ENCODE results near the gene LONRF2.

LONRF2 gene

DNA sequence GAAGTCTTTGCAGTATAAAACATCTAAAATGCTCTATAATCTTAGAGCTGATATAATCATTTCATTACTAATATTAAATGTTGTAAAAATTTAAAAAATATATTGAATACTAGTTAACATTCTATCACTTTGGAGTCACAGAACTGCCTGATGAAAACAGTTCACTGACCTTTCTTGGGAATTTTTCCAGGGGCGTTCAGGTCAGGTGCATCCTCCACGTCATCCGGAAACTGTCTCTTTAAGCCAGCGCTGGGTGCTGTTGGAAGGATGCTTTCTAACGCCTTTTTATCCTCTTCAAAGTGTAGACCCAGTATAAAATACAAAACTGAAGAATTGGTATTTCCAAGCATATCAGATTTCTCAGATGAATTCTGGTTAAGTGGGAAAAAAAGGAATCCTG lies 22.8 kb downstream of the LONRF2 start:
- no peak for DNase-seq

DNA sequence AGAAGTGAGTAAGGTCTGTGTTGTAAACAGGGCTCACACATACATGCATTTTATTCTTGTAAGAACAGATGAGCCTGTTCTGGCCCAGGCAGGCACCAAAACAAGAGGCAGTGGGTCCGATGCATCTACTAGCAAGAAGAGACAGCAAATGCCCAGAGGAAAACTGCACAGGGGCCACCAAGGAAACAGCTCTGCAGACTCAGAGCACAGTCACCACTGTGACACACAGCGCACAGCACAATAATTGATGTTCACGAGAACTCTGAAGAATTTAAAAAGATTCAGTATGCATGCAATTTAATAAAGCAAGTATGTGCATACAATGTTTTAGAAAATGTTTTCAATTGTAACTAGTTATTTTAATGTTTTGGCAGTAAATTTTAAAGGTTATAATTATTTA lies 24.8 kb downstream of the LONRF2 start:
- no peak for DNase-seq

DNA sequence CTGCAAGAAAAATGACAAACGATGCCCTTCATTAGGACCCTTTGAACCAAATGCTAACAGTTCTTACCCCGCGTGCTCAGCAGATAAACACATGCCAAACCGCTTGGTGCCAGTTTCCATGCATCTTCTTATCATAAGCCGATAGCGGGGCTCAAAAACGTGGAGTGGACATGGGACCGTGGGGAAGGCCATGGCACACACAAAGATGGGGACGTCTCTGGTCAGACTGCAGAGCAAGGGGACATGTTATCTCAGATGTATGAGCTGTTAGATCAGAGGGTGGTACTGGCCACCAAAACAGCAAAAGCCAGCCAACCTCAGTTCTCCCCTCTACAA lies 28.2 kb downstream of the LONRF2 start:
- DNase-seq: no peak

DNA sequence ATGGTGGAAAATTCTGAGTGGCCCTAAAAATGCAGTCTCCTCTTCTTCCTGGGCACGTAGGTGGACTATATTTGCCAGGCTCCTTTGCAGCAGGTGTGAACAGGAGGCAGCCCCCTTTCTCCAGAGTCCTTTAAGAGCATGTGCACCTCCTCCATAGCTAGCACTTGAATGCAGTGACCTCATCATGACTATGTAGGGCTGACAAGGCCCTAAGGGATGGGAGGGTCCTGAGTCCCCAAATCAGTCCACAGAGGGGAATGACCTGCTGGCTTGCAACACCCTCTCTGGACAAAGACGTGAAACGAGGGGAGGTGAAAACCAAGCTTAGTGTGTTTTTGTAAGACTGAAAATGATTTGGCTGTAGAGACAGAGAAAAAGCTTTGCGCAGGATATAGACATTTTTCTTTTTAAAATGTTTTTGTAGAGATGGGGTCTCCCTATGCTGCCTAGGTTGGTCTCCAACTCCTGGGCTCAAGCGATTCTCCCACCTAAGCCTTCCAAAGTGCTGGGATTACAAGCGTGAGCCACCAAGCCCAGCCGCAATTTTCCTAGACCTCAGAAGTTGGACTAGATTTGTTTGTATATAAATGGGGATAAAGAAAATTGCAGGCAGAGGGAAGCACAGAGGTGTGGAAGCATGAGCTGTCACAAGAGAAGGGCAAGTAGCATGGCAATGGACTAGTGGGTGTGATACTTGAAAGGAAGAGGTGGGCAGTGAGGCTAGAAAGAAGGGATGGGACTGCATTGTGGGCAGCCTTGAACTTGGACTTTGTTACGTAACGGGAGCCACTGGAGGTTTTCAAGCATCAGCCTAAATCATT lies 28.8 kb downstream of the LONRF2 start:
- no peak for DNase-seq

DNA sequence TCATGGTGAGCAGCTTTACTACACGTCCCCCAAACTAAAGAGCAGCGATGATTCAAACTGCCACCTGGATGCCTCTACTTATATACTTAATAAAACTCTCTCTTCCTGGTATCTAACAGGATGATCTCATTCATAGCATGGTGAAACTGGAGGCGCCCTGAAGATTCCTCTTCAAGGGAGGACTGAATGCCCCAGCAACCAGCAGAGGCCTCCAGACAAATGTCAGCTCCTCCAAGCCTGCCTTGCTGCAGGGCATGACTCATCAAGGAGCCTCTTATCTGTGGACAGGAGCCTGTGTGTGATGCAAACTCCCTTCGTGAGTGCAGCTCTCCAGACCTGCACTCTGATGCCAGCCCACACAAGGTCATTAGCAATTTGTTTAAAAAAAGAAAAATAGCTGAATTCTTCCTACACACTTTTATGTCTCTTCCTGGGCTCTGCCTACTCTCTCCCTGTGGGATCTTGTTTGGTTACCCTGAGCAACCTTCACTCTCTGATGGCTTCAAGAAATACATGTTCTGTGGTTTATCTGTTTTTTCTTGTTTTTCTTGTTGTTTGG lies 30.2 kb downstream of the LONRF2 start:
- DNase-seq: no peak

DNA sequence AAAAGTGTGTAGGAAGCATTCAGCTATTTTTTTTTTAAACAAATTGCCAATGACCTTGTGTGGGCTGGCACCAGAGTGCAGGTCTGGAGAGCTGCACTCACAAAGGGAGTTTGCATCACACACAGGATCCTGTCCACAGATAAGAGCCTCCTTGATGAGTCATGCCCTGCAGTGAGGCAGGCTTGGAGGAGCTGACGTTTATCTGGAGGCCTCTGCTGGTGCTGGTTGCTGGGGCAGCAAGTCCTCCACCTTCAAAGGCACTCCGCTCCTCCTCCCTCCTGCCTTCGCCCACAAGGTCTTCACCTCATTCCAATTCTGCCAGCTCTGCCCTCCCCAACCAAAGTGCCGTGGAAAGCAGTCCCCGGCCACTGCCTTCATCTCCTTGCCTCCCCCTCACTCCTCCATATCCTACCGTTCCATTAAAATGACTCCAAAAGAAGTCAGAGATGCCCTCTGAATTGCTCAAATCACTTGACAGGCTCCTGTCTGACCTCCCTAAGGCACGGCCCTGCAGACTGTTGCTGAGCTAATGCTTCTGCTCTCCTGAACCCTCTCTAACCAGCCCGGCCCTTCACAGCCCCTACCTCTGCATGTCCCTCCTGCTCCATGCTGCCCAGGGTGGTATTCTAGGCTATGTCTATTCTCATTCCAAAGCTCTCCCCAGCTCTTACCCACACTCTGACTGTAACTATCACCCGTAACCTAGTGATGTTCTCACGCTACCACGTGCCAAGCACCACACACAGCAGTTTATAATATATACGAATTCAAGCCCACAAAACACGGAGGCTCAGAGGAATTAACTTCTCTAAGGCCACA lies 30.9 kb downstream of the LONRF2 start:
- DNase-seq: no peak

DNA sequence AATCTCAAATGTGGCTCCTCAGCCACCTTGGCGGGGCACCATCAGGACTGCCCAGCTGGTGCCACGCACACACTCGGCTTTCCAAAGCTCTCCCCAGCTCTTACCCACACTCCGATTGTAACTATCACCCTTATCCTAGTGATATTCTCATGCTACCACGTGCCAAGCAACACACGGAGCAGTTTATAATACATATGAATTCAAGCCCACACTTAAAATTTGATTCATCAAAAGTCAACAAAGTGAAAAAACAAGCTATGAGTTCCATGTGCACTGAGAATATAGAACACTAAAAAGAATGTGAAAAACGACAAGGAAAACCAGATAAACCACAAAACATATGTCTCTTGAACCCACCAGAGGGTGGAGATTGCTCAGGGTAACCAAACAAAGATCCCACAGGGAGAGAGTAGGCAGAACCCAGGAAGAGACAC lies 31.6 kb downstream of the LONRF2 start:
- DNase-seq: no peak

DNA sequence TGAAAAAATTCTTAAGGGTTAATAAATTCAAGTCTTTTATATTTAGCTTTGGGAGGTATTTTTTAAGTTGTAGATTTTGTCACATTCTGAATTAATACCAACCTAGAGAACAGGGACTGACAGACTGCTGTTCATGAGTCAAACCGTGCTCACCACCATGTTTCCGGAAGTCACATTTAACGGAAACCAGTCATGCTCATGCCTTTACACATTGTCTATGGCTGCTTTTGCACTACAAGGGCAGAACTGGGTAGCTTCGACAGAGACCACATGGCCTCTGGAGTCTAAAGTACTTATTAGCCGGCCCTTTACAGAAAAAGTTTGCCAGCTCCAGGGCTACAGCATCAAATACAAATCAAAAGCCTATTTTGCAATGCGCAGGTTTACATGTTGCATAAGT lies 33.3 kb downstream of the LONRF2 start:
- DNase-seq: no peak

DNA sequence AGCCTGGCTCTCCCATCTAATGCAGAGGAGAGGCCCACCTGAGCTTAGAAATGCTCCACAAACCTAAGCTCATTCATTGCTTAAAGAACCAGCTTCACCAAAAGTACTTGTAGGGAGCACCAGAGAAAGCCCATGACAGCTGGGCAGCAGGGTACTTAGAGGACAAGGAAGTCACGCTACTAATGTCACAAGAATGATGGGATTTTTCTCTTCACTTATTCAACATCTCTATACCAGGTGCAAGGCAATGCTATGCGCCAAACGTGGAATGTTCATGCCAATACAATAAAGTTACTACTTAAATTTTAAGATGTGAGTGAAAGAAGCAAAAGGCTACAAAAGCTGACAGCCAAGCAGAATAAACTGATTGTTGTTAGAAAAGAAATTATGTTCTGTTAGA lies 36.0 kb downstream of the LONRF2 start:
- DNase-seq: no peak

DNA sequence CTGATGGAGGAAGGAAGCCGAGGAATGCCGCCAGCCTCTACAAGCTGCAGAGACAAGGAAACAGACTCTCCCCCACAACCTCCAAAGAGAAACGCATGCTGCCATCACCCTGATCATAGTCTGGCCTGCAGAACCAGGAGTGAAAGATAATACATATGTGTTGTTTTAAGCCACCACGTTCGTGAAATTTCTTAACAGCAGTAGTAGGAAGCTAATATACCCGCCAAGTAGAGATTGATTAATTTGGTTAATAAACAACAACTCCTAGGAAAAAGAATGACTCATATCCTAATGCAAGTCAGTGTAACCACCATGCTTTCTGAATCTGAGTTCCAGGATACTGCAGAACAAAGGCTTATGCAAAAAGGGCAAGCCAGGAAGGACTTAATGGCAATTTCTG lies 36.6 kb downstream of the LONRF2 start:
- DNase-seq: no peak

DNA sequence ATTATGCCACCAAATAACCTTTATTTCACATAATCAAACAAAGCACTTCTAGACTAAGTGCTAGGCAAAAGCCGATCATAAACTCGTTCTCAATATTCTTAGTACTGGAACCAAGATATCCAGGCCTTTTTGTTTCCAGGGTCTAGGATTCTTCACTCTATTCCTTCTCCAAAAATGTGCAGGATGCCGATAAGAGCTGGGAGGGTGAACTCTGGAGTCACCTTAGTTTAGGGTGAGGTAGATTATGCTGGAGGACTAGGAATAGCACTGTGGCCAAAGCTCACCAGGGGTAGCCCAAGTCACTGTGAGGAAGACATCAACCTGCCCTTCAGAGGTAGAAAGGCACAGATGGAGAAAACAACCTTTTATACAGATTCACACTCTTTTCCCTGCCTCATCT lies 37.3 kb downstream of the LONRF2 start:
- DNase-seq: no peak

DNA sequence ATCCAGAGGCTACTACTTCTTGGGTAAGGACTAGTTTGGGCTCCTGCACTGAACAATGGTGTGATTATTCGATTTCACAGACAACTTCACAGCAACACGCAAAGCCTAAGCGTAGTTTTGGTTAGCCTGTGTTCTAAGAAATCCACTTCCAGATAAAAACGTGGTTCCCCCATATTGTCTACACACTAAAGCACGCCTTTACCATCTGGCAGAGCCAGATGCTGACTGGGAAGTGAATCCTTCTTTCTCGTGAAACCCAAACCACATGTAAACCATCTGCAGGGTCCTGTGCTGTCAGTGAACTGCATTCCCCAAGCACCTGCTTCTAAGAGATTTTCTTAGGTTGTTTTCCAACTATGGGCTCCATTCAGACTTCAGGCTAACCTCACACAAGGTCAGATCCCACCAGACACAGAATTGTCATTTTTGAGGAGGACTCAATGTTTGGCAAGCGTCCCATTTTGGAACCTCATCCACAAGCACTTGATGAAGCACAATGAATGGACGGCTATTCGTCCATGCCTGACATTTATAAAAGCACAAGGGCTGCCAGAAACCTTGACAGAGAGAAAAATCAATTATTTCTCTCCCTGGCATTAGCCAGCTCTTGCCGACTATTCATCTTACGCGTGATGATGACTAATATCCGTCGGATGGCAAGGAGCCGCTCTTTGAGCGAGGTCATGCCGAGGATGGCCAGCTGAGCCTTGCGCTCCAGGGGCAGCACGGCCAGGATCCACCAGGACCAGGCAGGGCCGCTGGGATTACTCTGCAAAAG lies 38.4 kb downstream of the LONRF2 start:
- no peak for DNase-seq

DNA sequence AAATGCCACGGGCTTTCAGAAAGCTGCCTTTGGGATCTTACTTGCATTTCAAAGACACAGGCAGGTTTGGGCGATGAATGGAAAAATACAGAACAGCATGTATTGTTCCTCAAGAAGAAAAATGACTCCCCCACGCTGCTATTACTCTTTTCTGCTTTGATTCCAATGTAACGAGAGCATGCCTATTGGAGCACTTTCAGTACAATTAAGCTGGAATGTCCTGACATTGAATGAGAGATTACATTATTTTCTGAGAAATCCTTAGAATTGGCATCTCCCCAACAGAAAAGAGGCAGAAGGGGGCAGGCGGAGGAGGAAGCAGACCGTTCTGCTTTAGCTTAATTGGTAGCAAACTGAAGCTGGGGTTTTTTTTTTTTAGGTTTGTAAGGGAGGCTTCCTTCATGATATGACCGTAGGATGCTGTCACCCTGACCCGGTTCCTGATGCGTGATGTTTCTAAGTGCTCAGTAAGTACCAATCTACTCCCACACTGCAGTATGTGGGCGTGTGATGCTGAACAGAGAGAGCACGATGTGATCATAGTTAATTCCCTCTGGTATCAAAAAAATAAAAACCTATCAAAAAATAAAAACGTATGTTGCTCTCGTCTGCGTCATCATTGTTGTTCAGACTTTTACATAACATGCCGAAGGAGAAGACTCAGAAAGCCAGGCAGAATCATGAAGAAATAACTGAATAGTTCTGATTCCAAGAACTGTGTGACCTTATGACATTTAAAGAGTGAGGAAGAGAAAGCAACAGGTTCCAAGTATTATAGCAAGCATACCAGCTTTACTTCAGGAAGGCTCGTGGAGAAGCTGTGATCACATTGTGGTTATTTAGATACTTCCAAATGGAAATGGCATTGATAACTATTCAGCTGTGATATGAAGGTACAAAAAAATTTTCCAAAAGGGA lies 40.5 kb downstream of the LONRF2 start:
- DNase-seq: no peak

DNA sequence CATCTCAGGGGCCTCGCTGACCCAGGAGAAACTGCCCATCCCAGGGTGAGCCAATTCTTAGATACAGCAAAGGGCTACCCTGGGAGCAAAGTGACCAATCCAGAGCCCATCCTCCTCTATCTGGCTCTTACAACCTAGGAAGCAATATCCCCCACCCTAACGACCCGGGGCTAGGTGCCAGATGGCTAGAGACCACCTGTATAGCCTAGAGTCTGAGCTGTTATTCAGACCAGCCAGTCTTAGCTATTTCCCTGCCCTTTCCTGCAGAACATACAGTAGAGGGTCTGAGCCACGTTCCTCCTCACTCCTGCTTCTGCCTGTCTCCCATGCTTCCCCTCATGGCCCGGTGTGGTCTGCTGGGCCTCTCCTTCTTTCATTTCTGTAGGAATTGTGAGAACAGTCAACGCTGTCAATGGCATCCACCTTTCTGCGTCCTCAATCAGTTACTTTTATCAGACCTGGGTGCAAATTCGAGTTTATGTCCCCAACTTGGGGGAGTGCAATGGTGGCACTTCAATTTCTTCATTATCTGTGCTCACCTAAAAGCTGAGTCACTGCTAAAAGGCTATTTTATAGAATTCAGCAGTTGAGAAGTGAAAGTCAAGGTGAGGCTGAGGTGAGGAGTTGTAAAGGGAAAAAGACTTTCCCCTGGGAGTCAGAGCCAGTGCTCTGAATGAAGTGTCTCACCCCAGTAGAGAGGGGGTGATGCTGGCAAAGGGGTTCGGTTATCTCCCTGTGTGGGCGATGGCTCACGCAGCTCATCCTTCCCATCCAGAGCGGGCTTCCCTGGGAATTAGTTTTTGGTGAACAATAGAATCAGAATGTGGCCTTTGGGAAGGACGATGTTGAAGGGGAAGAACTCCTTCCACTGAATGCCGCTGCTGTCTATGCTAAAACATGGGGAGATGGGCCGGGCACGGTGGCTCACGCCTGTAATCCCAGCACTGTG lies 42.4 kb downstream of the LONRF2 start:
- no peak for DNase-seq

DNA sequence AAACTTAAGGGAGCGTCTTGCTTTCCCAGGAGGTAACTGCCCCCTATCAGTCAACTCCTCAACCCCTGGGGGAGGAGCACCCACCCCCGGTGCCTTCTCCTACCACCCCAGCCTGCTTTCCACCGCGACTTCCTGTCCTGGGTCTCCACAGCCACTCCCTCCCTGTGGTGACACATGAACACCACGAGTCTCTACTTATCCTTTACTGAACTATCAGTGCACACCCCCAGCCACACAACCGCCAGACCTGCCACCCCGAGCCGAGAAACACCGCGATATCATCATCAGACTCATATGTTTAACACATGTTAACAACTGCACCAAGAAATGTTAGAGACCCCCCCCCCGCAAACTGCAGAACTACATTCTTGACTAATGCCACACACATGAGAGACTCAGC lies 43.3 kb downstream of the LONRF2 start:
- DNase-seq: no peak

DNA sequence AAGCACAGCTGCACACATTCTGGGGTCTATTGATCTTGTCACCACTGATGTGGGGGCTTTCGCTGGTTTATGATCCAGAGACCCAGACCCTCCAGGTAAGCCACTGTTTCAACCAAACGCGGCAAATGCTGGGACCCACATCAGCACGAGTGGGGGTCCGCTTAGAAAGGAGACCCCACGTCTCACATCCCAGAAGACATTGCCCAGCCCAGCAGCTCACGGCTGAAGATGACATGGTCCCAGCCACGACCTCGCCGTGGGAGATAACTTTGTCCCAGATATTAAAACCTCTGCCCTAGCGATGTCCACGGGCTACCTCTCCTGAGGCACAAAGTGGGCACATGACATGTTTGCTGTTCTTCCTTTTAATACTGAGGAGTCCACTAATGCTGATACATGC lies 43.8 kb downstream of the LONRF2 start:
- DNase-seq: no peak

DNA sequence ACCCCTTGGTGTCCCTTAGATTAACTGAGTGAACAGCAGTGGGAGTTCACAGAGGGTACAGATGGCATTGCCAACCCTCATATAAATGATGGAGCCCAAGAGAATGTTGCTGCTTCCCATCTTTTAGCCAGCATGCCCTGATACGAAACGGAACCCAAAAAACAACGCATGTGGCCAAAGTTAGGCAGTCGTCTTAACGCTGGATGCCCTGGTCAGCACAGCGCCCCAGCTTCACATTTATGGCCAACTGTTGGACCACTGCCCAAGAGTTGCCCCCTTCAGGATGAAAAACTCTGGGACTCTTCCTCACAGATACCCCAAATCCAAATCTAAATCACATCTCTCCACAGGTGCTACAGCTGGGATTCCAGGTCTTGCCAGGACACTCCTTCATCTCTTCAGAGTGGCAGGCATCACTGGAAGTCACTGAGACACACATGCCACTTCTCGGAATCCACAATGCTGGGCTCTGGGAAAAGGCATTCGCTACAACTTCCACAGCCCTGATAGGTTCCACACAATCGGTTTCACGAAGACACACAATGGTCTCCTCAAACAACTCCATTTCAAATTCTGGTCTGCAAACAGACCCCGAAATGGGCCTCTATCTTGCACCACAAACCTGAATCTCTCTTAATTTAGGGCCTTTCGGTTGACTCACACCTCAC lies 44.6 kb downstream of the LONRF2 start:
- no peak for DNase-seq

DNA sequence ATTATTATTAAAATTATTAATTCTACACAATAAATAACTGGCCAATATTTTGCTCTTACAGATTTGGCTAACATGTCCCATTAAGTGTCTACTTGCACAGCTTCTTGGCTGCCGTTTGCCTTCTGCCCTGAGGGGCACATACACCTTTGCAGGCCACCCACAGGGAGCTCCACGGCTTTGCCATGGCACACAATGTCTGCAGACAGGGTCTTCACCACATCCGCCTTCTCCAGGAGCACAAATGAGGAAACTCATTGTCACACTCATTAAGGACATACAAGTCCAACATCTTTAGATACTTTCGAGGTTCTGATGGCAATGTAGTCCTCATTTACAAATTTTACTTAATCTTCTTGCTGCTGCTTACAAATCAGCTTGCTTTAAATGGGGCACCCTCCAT lies 45.6 kb downstream of the LONRF2 start:
- no peak for DNase-seq

DNA sequence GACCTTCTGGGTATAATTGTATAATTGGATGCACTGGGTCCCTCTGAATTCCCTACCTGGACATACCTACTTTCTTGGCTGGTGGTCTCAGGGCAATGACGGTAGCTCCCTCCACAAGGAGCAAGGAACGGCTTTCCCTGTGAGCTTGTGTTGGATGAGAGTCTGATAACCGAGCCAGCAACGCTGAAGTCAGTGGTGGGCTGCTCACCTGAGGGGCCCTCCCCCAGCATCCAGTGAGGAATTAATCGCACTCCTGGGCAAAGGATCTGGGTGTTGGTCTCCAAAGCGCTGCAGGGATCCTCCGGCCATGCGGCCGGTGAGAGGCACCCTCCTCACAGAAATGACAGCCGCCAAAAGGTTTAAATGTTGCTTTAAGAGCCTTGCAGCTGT lies 47.1 kb downstream of the LONRF2 start:
- DNase-seq: no peak

DNA sequence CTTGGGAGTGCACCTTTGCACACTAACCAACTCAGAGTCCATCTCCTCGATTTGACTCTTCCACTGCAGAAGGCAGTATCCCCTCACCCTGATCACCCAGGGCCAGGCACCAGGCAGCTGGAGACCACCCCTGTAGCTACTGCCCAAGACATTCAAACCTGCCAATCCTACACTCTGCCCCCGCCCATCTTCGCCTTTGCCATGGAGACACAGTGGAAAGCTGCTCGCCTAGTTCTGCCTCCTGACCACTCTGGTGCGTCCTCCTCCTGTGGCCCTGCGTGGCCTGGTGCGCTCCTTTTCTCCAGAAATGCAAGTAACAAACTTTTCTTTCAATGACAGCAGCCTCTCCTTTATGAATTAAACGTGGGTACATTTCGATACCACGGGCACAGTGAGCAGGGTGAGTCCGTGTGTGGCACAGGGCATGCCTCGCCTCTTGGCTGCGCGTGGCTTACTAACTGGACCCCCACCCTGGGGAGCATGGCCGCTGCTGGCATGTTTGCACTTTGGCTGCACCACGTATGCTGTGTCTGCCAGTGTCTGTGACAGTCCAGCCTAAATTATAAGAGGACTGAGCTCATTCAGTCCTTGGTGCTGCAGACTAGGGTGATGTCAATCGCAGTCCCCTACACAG lies 47.6 kb downstream of the LONRF2 start:
- DNase-seq: no peak

Measured in NCI-H345 (cell line).